Cardiac fibroblast (primary cell): ENCODE measurements around the gene HTR2A.
A peak's percentile ranks its signal among the peaks of the same experiment; 100 is the strongest.
"Not testable (repeated sequence)": the region's sequence is repeated elsewhere in the genome, so short reads cannot be mapped to it uniquely, and the experiment has no call there.

ENCODE experiments used
- DNase-seq, 2 donors: peaks; one replicate each; pipeline versions ENCODE4 v3.0.0 to v3.0.0-alpha.2; 2010; ENCODE audit warnings: low read depth in 2 of 2
- H3K4me3 ChIP-seq, 2 donors: replicated peaks in 1 of 2; 1 replicate in 1 of 2; 2 replicates in 1 of 2; pipeline ENCODE4 v1.5.1; 2011; ENCODE audit warnings: low read depth in 2 of 2, low read length in 2 of 2, mild to moderate bottlenecking in 2 of 2, moderate library complexity in 1 of 2
- TF ChIP-seq, protein P1 (sequence below): IDR thresholded peaks from one replicate; pipeline ENCODE4 v1.5.1; 2011; ENCODE audit warnings: low read depth, mild to moderate bottlenecking, low read length, inconsistent platforms

The HTR2A gene

DNA sequence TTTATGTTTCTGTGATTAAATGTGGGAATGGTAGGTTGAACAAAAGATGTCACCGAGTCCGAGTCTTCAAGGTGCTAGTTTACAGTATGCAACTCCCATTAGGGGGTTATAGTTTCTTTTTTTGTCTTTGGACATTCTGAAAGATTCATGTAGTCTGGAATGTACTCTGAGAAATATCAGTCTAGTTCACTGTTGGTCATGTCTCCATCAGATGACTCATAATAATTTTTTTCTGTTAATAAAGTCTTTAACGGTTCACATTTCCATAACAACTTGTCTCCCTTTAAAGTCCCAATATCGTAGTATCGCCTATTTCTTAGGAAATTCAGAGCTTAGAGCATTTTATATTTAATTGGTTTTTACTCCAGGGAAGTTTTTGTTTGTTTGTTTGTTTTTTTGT is 86.4 kb downstream of the HTR2A start:
- no peak overlapping the region for H3K4me3 ChIP-seq
- TF ChIP-seq, protein P1, sequence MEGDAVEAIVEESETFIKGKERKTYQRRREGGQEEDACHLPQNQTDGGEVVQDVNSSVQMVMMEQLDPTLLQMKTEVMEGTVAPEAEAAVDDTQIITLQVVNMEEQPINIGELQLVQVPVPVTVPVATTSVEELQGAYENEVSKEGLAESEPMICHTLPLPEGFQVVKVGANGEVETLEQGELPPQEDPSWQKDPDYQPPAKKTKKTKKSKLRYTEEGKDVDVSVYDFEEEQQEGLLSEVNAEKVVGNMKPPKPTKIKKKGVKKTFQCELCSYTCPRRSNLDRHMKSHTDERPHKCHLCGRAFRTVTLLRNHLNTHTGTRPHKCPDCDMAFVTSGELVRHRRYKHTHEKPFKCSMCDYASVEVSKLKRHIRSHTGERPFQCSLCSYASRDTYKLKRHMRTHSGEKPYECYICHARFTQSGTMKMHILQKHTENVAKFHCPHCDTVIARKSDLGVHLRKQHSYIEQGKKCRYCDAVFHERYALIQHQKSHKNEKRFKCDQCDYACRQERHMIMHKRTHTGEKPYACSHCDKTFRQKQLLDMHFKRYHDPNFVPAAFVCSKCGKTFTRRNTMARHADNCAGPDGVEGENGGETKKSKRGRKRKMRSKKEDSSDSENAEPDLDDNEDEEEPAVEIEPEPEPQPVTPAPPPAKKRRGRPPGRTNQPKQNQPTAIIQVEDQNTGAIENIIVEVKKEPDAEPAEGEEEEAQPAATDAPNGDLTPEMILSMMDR, result no peak
- peak in 1 of 2 donors; percentile 62 for DNase-seq

DNA sequence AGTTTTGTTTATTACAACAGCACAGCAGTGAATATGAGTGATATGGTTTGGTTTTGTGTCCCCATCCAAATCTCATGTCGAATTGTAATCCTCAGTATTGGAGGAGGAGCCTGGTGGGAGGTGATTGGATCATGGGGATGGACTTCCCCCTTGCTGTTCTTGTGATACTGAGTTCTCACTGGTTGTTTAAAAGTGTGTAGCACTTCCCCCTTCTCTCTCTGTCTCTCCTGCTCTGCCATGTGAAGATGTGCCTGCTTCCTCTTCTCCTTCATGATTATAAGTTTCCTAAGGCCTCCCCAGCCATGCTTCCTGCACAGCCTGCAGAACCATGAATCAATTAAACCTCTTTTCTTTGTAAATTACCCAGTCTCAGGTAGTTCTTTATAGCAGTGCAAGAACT is 91.9 kb downstream of the HTR2A start:
- DNase-seq, H3K4me3 ChIP-seq: not testable (repeated sequence)

DNA sequence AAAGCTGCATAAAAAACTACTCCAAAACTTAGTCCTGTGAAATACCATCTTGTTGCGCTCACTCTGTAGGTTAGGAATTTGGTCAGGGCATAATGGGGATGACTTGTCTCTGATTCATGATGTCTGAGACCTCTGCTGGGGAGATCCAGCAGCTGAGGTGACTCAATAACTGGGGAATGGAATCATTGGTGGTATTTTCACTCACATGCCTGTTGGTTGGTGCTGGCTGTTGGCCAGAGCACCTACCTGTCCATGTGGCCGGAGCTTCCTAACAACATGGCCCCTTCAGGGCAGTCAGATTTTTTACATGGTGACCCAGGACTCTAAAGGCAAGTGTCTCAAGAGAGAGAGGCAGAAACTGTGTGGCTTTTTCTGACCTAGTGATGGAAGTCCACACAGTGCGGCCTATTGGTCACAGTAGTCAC is 92.5 kb downstream of the HTR2A start:
- H3K4me3 ChIP-seq, result no peak overlapping the region
- TF ChIP-seq, protein P1, result no peak
- peak; percentile 66 to 99 for DNase-seq

DNA sequence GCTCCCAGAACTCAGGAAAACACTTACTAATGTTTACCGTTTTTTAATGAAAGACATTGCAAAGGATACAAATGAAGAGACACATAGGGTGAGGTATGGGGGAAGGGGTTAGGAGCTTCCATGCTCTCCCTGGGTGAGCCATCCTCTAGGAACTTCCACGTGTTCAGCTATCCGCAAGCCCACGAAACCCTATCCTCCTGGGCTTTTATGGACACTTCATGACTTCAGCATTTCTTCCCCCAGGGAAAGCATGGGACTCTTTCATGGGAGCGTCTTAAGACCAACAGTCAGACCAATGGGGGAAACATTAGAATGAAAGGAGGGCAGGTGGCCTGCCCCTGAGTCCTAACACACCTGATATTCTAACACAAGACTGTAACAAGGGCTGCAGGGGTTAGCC is 93.3 kb downstream of the HTR2A start:
- no peak overlapping the region for H3K4me3 ChIP-seq
- peak in 1 of 2 donors; percentile 72 for DNase-seq
- TF ChIP-seq, protein P1, result no peak

DNA sequence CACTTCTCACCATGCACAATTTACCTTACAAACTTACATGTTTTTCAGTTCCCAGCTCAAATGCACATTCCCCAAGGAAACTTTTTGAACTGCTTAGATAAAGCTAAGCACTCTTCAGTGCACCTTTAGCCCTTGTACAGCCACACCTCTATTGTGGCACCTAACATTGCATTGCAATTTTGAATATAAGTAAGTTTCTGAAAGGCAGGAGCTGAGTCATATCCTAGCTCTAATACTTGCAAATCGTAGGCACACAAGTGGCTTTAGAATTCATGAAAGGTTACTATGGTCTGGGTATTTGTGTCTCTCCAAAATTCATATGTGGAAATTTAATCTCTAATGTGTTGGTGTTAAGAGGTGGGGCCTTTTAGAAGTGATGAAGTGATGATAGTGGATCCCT is 95.0 kb downstream of the HTR2A start:
- H3K4me3 ChIP-seq, result no peak overlapping the region
- peak in 1 of 2 donors; percentile 18 for DNase-seq
- TF ChIP-seq, protein P1, result no peak

DNA sequence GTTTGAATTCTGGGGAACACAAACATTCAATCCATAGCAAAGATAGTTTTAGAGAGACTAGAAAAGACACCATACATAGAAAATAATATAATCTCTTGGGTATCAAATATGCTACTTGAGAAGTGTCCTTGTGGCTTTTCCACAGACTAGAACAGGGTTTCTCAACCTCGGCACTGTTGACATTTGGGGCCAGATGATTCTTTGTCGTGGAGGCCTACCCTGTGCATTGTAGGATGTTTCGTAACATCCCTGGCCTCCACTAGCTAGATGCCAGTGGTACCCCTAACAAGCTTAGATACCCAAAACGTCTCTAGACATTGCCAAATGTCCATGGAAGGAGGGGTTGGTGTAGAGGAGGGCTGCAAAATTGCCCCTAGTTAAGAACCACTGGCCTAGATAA is 97.7 kb downstream of the HTR2A start:
- no peak for DNase-seq
- TF ChIP-seq, protein P1, result no peak
- no peak overlapping the region for H3K4me3 ChIP-seq

DNA sequence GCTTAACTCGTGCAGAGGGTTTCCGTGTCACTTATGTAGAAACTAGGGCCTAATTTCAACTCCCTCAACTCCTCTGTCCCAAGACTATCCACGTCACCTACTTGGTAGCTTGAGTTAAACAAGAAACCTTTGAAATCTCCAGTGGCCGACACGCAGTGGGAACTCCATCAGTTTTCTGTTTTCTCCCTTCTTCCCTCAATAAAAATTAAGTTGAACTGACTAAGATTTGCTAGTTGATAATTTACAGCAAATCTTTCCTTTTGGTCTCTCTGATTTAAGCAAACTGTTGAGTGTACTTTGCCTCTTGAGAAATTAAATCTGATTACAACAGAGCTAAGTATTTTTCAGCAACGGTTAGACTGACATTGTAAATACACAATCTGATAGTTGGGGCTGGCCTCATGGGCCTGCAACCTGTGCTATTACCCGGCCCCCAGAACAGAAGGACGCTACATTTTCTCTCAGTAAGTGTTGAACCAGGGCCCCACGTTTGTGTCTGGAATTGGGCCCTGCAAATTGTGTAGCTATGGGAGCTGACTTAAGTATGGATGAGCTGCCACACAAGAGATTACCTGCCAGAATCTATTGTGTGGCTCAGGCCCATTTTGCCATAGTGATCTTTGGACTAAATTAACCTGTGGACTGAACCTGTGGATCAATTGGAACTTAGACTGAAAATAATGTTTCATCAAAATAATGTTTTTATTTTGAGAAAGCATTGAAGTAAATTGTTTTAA is 99.2 kb downstream of the HTR2A start:
- TF ChIP-seq, protein P1, result no peak
- peak overlapping the region; percentile 86 for H3K4me3 ChIP-seq
- DNase-seq, result no peak
